Inferior parietal cortex (tissue), 1 donor: Measurements from ENCODE around the gene PLXNA2.
A peak's percentile ranks its signal among the peaks of the same experiment; 100 is the strongest.

Experiments used
- DNase-seq: peaks from one replicate; pipeline ENCODE4 v3.0.0-alpha.2; 2016; ENCODE audit errors: extremely low spot score

PLXNA2 gene, protein sequence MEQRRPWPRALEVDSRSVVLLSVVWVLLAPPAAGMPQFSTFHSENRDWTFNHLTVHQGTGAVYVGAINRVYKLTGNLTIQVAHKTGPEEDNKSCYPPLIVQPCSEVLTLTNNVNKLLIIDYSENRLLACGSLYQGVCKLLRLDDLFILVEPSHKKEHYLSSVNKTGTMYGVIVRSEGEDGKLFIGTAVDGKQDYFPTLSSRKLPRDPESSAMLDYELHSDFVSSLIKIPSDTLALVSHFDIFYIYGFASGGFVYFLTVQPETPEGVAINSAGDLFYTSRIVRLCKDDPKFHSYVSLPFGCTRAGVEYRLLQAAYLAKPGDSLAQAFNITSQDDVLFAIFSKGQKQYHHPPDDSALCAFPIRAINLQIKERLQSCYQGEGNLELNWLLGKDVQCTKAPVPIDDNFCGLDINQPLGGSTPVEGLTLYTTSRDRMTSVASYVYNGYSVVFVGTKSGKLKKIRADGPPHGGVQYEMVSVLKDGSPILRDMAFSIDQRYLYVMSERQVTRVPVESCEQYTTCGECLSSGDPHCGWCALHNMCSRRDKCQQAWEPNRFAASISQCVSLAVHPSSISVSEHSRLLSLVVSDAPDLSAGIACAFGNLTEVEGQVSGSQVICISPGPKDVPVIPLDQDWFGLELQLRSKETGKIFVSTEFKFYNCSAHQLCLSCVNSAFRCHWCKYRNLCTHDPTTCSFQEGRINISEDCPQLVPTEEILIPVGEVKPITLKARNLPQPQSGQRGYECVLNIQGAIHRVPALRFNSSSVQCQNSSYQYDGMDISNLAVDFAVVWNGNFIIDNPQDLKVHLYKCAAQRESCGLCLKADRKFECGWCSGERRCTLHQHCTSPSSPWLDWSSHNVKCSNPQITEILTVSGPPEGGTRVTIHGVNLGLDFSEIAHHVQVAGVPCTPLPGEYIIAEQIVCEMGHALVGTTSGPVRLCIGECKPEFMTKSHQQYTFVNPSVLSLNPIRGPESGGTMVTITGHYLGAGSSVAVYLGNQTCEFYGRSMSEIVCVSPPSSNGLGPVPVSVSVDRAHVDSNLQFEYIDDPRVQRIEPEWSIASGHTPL (N-terminal part only)

DNA sequence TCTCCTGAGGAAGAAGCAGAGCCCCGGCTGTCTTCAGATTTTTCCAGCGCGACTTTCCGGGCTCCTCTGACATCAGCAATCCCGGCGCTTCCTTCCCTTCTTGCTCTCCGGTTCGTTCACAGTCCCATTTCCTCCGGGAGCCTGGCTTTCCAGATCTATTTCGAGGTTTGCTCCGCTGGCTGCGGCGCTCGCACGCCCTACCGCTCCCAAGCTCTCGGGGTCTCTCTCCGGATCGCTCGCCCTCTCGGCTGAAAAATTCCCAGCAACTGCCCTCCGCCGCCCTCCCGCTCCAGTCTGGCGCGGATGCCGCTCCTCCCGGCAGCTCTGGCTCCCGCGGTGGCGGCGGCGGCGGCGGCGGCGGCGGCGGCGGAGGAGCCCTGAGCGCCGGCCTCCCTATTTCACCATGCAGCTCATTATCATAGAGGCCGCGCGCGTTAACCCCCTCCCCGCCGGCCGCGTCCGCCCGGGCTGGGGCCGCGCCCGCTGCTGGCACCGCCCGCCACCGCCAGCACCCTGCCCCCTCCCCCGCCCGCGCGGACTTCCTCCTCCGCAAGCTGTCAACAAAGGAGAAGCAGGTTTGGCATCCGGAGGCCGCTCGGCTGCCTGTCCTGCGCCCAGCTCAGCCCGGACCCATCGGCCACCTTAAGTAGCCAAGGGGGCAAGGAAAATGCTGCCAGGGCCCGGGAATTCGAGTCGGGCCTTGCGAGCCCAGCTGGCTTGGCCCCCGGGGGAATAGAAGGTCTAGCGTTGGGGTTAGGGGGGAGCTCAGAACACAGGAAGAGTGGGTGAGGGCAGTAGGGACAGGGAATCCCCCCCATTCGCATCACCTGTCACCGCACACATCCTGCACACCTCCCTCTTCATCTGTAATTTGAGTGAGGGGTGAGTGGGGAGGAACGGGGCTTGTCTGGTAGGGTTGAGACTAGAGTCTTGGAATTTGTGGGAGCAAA, at the start of gene PLXNA2:
Gene PLXNA2 (minus strand): TSS at position 418 of the 950 bp plus-strand sequence. CDS start 26,462 bp downstream, outside the sequence.
- DNase-seq: no peak

DNA sequence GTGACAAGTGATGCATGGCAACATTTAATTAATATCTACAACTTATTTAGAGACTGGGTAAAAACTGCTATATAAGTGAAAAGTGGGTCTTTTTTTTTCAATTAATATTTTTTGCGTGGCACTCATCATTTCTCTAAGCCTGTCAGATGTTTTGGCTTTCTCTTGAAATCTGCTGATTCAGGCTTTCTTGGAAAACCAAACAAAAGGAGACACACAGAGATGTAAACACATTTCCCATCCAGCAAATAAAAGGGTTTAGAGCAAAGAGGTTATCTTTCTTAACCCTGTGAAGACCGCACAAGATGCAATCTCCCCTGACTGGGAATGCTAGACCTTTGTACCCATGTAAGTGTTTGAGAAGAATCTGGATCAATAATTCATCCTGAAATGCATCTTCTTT, 48.7 kb upstream of the PLXNA2 start:
- DNase-seq: no peak

GRCh38 chr1:208291923-208292711, 47.9 kb upstream of the PLXNA2 start:
- DNase-seq: no peak

GRCh38 chr1:208291129-208291528, 46.9 kb upstream of the PLXNA2 start:
- no peak for DNase-seq

GRCh38 chr1:208289716-208290115, 45.5 kb upstream of the PLXNA2 start:
- no peak for DNase-seq

GRCh38 chr1:208288495-208288894, 44.3 kb upstream of the PLXNA2 start:
- DNase-seq: no peak

DNA sequence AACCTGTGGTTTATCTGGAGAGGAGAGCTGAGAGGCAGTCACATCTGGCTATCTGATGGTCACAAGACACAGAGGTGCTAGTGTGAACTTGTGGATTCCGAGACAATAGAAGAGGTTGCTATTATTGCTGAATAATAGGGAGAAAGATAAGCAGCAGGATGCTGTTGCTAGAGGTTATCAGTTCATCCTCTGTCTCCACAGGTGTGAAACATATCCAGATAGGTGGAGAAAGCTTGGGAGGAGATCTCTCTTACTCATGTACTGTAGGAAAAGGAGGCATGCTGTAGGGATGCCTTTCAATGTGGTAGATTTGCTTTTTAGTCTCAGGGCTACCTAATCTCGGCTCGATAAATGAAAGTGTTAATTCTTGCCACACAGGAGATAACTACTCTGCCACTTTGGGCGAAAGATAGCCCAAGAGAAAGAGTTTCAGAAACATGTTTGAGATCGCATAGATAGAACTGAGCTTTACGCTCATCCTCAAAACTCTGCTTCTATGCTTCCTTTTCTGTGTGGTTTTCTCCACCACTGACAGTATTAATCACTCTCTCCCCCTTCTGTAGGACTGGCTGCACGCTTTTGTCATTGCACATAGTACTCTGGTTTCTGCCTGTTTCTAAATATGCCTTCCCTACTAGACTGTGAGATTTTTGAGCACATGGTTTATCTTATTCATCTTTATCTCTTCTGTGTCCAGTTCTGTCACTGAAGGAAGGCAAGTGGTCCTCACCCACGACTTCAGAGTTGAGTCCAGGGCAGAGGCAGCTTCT, 36.7 kb upstream of the PLXNA2 start:
- no peak for DNase-seq

GRCh38 chr1:208279826-208280588, 35.8 kb upstream of the PLXNA2 start:
- DNase-seq: no peak

- DNase-seq: no peak
These were observed 34.5 kb upstream of the PLXNA2 start for GRCh38 chr1:208278638-208279037.

GRCh38 chr1:208276757-208277435, 32.7 kb upstream of the PLXNA2 start:
- no peak for DNase-seq

DNA sequence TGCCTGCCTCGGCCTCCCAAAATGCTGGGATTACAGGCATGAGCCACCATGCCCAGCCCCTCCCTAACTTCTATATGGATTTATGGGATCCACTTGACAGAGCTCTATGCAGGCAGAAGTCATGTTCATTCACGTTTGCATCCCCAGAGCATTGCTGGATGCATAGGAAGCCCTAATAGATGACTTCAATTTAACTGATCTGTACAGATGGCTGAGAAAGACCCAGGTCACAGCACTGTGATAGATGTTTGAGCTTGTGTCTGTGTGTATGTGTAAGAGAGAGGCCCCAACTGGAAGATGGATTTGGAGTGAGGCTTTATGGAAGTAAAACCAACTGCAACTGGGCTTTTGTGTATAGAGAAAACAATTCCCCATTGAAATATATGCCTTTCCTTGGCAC, 30.9 kb upstream of the PLXNA2 start:
- no peak for DNase-seq

DNA sequence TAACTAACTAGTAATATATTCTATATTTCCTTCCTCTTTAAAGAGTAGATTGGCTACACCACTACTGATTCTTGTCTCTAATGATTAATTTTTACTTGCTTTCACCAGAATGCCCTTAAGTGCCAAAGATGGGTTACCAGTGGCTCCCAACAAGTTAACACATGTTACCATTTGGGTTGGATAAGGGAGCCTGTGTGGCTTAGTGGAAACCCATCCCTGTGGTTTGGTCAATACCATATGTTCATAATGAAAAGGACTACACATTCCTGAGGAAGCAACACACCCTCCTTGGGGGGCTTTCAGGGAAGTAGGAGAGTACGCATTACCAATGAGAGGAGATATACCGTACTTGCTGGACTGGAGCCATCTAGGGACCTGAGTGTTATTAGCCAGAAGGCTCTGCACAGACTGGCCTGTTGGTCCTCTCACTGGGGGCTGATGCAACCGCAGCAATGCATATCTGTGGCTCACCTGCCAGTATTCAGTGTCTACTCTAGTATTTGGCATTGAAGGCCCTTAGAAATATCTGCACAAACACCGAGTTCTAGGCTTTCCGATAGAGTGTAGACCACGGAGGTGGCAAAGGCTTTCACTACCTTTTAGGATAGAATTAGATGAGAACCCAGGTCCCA, 29.3 kb upstream of the PLXNA2 start:
- DNase-seq: no peak

DNA sequence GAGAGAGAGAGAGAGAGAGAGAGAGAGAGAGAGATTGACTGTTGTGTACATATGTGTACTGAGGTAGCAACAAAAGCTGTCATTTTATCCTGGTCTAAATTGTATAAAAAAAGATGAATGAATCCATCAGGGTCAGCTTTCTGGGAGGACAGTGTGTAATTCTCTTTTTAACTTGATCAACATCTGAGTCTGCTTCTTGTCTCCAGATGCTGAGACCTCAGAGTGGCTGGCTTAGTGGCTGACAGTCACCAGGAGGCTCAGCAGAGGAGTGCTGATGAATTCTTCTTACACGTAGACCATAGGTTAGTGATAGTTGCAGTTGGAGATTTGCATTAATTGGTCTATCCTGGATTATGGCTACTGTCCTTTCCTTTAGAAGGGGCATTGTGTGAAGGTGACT, 28.5 kb upstream of the PLXNA2 start:
- DNase-seq: no peak

GRCh38 chr1:208272311-208272710, 28.1 kb upstream of the PLXNA2 start:
- DNase-seq: peak; percentile 53

- DNase-seq: no peak
These were observed 27.1 kb upstream of the PLXNA2 start for GRCh38 chr1:208271236-208271635.

DNA sequence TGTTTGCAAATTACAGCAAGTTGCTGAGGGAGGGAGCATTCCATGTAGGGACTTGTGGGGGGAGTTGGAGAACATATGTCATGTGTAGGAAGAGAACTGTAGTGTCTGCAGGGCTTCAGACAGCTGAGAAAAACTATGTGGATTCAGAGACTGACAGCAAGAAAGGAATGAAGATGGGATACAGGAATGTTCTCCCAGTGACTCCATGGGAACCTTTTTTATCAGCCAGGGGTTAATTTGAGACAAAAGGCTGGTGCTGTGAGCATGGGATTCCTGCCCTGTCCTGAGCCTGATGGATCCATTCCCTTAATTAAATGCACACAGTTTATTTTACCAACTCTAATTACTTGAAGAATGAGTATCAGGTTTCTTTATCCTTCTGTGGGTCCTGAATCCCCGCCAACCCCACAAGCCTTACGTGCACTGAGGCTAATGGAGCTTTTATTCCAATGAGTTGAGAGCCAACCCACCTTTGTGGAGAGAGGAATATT, 26.5 kb upstream of the PLXNA2 start:
- DNase-seq: no peak

DNA sequence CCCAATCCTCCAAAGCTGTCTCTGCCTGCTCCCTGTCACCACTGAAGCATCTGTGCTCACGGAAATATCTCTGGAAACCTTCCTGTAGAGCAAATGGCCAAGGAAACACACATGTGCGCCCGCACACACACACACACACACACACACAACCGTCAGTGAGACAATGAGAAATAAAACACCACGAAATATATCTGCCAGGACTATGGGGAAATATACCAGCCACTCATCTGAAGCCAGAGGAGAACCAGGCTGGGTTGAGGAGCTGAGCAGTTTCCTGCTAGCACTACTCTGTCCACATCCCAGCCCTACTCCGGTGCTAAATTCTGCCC, 25.1 kb upstream of the PLXNA2 start:
- no peak for DNase-seq
